MM.1S (cell line): ENCODE data around the gene ZMIZ1.

ENCODE experiments used
- DNase-seq: peaks from one replicate; pipeline ENCODE4 v3.0.0-alpha.2; 2015
- H2AFZ ChIP-seq: fragments of 300-600 bp; sonication (generic); 2 replicates; pipeline ENCODE4 v1.6.0; 2016; ENCODE audit warnings: antibody characterized with exemption, low read length
- H3F3A ChIP-seq: fragments of 300-600 bp; sonication (generic); 2 replicates; pipeline ENCODE4 v1.6.1; 2016; ENCODE audit warnings: mild to moderate bottlenecking, antibody characterized with exemption, low read length, moderate library complexity, mixed read lengths; ENCODE audit not compliant: insufficient read depth
- H3K27ac ChIP-seq: fragments of 300-600 bp; sonication (generic); 2 replicates; pipeline ENCODE4 v1.5.1; 2016; ENCODE audit warnings: mild to moderate bottlenecking, low read length
- H3K27me3 ChIP-seq: fragments of 300-600 bp; sonication (generic); replicated peaks from 2 replicates; pipeline ENCODE4 v1.6.0; 2016; ENCODE audit warnings: low read length; ENCODE audit not compliant: insufficient read depth
- H3K36me3 ChIP-seq: fragments of 300-600 bp; sonication (generic); replicated peaks from 2 replicates; pipeline ENCODE4 v1.6.1; 2016; ENCODE audit warnings: mild to moderate bottlenecking, low read length, mixed read lengths; ENCODE audit not compliant: insufficient read depth
- H3K4me1 ChIP-seq: fragments of 300-600 bp; sonication (generic); 2 replicates; pipeline ENCODE4 v1.6.1; 2016; ENCODE audit warnings: low read length, mixed read lengths
- H3K4me2 ChIP-seq: fragments of 300-600 bp; sonication (generic); 2 replicates; pipeline ENCODE4 v1.6.0; 2016; ENCODE audit warnings: low read depth, low read length
- H3K4me3 ChIP-seq: fragments of 300-600 bp; sonication (generic); 2 replicates; pipeline ENCODE4 v1.5.1; 2016; ENCODE audit warnings: low read length, mixed read lengths
- H3K79me2 ChIP-seq: fragments of 300-600 bp; sonication (generic); 2 replicates; pipeline ENCODE4 v1.6.1; 2016; ENCODE audit warnings: mixed run types, low read length, mixed read lengths
- H3K9ac ChIP-seq: fragments of 300-600 bp; sonication (generic); 2 replicates; pipeline ENCODE4 v1.6.1; 2016; ENCODE audit warnings: low read length, mixed read lengths
- H3K9me2 ChIP-seq: fragments of 300-600 bp; sonication (generic); replicated peaks from 2 replicates; pipeline ENCODE4 v1.6.1; 2016; ENCODE audit warnings: mild to moderate bottlenecking, low read length, mixed read lengths; ENCODE audit not compliant: insufficient read depth
- H3K9me3 ChIP-seq: fragments of 300-600 bp; sonication (generic); replicated peaks from 2 replicates; pipeline ENCODE4 v1.6.1; 2016; ENCODE audit warnings: mild to moderate bottlenecking, low read length, mixed read lengths; ENCODE audit not compliant: insufficient read depth
- H4K20me1 ChIP-seq: fragments of 300-600 bp; sonication (generic); 2 replicates; pipeline ENCODE4 v1.6.1; 2016; ENCODE audit warnings: mild to moderate bottlenecking, low read length, moderate library complexity, mixed read lengths; ENCODE audit not compliant: insufficient read depth
- CTCF ChIP-seq: fragments of 300-600 bp; sonication (generic); IDR thresholded peaks from 2 replicates; pipeline ENCODE4 v1.5.1; 2016; ENCODE audit warnings: antibody characterized with exemption, low read length, mixed read lengths
- EZH2 ChIP-seq: fragments of 300-600 bp; sonication (generic); optimal IDR thresholded peaks from 2 replicates; pipeline ENCODE3; 2017; ENCODE audit warnings: low read depth, mild to moderate bottlenecking, antibody characterized with exemption, low read length, mixed read lengths
- EZH2phosphoT487 ChIP-seq: fragments of 300-600 bp; sonication (generic); IDR thresholded peaks from 2 replicates; pipeline ENCODE4 v1.6.1; 2018; ENCODE audit warnings: antibody characterized with exemption, low read length

The ZMIZ1 gene

DNA sequence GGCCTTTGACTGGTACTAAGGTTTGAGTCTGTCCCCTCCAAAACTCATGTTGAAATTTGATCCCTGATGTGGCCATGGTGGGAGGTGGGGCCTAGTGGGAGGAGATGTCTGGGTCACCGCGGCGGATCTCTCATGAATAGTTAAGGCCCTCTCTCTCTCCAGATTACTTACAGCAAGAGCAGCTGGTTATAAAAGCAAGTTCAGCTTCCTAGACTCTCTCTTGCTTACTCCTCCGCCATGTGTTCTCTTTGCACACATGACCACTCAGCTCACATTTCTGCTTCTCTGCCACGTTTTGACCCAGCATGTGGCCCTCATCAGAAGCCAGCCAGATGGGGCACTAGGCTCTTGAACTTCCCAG lies 29.9 kb upstream of the ZMIZ1 start:
- H3K27me3 ChIP-seq = no peaks in the 10 kb centered on the region
- no peak overlapping the region for H3K4me2 ChIP-seq
- no peaks in the 10 kb centered on the region for H4K20me1 ChIP-seq
- no peaks in the 10 kb centered on the region for H3K79me2 ChIP-seq
- no peaks in the 10 kb centered on the region for H3K4me1 ChIP-seq
- no peak overlapping the region for H3K4me3 ChIP-seq
- H3K9me3 ChIP-seq = no peaks in the 10 kb centered on the region
- no peak for DNase-seq
- H3F3A ChIP-seq = no peaks in the 10 kb centered on the region
- H3K9ac ChIP-seq = no peak overlapping the region
- no peaks in the 10 kb centered on the region for H3K36me3 ChIP-seq
- H3K9me2 ChIP-seq = no peaks in the 10 kb centered on the region
- TF ChIP-seq EZH2 = no peak
- no peak for TF ChIP-seq EZH2phosphoT487
- no peak for TF ChIP-seq CTCF
- H2AFZ ChIP-seq = no peak overlapping the region
- H3K27ac ChIP-seq = no peak overlapping the region

GRCh38 chr10:79042639-79043411 lies 25.9 kb upstream of the ZMIZ1 start:
- Histone ChIP-seq H3K4me3 (no peak overlapping the region), H3K36me3 (no peaks in the 10 kb centered on the region), H3K9ac (no peak overlapping the region), H3K27me3 (no peaks in the 10 kb centered on the region), H3K4me2 (no peak overlapping the region), H3K4me1 (peaks cover 12% of the 10 kb centered on the region), H3F3A (no peaks in the 10 kb centered on the region), H3K27ac (no peak overlapping the region), H2AFZ (no peak overlapping the region), H3K79me2 (no peaks in the 10 kb centered on the region), H4K20me1 (no peaks in the 10 kb centered on the region), H3K9me2 (no peaks in the 10 kb centered on the region), H3K9me3 (no peaks in the 10 kb centered on the region)
- TF ChIP-seq EZH2 = no peak
- TF ChIP-seq CTCF = no peak
- no peak for TF ChIP-seq EZH2phosphoT487
- no peak for DNase-seq

DNA sequence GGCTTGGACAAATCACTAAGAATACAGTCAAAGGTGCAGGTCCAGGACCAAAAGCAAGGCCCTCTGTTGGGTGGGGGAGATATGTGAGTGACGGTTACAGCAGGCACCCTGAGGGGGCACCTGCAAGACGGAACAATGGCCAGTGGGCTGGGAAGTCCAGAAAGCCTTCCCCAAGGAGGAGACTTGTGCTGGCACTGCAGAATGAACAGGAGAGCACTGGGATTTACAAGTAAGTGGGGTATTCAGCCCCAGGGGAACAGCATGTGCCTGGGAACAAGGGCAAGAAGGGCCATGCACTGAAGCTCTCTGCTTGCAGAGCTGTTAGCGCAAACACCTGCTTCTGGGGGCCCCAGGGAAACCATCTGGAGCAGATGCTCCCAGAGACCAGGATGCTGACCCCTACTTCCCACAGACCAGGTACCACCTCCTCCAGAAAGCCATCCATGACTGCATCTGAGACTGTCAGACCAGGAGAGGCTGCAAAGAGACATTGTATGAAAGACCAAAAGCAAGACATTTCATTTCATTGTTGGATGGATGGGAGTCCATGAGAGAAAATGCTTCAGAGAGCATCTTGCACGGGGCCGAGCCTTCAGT lies 24.6 kb upstream of the ZMIZ1 start:
- Histone ChIP-seq H3K4me3 (no peak overlapping the region), H3K4me2 (no peak overlapping the region), H3K4me1 (peaks cover 23% of the 10 kb centered on the region), H3K9me2 (no peaks in the 10 kb centered on the region), H4K20me1 (no peaks in the 10 kb centered on the region), H3K36me3 (no peaks in the 10 kb centered on the region), H3K27ac (no peak overlapping the region), H3K27me3 (no peaks in the 10 kb centered on the region), H2AFZ (no peak overlapping the region), H3K79me2 (no peaks in the 10 kb centered on the region), H3F3A (no peaks in the 10 kb centered on the region), H3K9ac (no peak overlapping the region), H3K9me3 (no peaks in the 10 kb centered on the region)
- no peak for DNase-seq
- TF ChIP-seq CTCF (no peak), EZH2phosphoT487 (no peak), EZH2 (no peak)
